ENCODE results near the gene CDCA4.
A peak's percentile ranks its signal among the peaks of the same experiment; 100 is the strongest.

CDCA4 gene

DNA sequence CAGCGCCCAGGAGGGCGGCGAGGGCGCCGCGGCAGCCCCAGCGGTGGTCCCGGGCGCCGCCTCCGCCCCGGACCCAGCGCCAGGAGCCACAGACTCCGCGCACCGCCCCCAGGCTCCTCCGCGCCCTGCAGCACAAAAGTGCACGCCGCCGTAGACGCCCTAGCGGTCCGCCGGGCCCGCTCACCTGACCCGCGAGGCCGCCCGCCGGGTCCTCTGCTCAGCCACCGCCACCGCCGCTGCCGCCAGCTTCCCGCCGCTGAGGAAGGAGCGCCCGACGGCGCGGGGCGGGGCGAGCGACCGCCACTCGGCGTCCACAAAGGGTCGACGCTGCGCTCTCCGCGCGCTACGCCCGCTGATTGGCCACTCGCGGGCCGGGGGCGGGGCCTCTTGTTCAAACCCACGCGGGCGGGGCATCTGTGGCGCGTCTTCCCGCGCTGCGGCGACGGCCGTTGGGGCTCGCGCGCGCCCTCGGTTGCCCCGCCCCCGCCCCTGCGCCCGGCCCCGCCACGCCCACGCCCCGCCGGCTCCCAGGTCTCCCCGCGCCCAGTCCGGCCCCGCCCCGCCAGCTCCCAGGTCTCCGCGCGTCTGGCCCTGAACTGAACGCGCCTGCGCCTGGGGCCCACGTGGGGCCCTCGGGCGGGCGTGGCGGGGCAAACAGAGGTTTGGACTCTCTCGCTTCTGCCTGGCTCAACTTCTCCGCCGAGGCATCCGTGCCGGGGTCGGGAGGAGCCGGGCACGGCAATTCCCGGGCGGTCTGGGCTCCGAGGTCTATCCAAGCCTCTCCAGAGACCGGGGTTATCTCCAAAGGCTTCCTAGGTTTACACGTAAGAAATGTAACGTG is at the start of gene CDCA4:
Gene CDCA4, minus strand, starts transcription at position 269 of the 841 bp plus-strand sequence. CDS start 9,154 bp downstream, outside the sequence.
- H3K36me3 ChIP-seq (ENCODE audit: control insufficient read depth, insufficient read depth, low read length), result peaks cover 7% of the 10 kb centered on the region
- H3K27me3 ChIP-seq (ENCODE audit: control insufficient read depth, insufficient read depth, low read length), result no peaks in the 10 kb centered on the region
- H3K4me1 ChIP-seq (ENCODE audit: control insufficient read depth, insufficient read depth, low read length), result peaks cover 6% of the 10 kb centered on the region
- peak within 1 kb of the TSS; percentile 96 for H3K4me3 ChIP-seq (ENCODE audit: low read depth, low read length)
- peak within 1 kb of the TSS; percentile 89 for H3K9ac ChIP-seq (ENCODE audit: low read depth, low read length)
- no peaks in the 10 kb centered on the region for H3K9me3 ChIP-seq (ENCODE audit: control insufficient read depth, insufficient read depth, low read length)

GRCh38 chr14:105069871-105070759 is 49.2 kb upstream of the CDCA4 start:
- Histone ChIP-seq H3K36me3 (ENCODE audit: control insufficient read depth, insufficient read depth, low read length) (no peaks in the 10 kb centered on the region), H3K4me3 (ENCODE audit: low read depth, low read length) (no peak overlapping the region), H3K27me3 (ENCODE audit: control insufficient read depth, insufficient read depth, low read length) (no peaks in the 10 kb centered on the region), H3K9ac (ENCODE audit: low read depth, low read length) (no peak overlapping the region), H3K4me1 (ENCODE audit: control insufficient read depth, insufficient read depth, low read length) (no peaks in the 10 kb centered on the region), H3K9me3 (ENCODE audit: control insufficient read depth, insufficient read depth, low read length) (no peaks in the 10 kb centered on the region)

- Histone ChIP-seq H3K9ac (ENCODE audit: low read depth, low read length) (no peak overlapping the region), H3K27me3 (ENCODE audit: control insufficient read depth, insufficient read depth, low read length) (no peaks in the 10 kb centered on the region), H3K4me3 (ENCODE audit: low read depth, low read length) (no peak overlapping the region), H3K4me1 (ENCODE audit: control insufficient read depth, insufficient read depth, low read length) (no peaks in the 10 kb centered on the region), H3K9me3 (ENCODE audit: control insufficient read depth, insufficient read depth, low read length) (no peaks in the 10 kb centered on the region), H3K36me3 (ENCODE audit: control insufficient read depth, insufficient read depth, low read length) (no peaks in the 10 kb centered on the region)
Measured at GRCh38 chr14:105069522-105069870, 48.6 kb upstream of the CDCA4 start.

DNA sequence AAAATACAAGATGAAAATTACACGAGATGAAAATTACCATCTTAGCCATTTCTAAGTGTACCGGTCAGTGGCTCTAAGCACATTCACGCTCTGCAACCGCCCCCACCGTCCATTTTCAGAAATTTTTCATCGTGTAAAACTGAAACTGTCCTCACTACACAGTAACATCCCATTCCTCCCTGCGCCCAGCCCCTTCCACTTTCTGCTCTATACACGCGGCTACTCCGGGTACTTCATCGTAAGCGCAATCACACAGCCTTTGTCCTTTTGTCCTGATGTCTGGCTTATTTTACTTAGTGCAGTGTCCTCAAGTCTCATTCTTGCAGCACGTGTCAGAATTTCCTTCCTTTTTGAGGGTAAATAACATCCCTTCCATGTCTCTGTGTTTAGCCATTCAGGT is 47.9 kb upstream of the CDCA4 start:
- H3K27me3 ChIP-seq (ENCODE audit: control insufficient read depth, insufficient read depth, low read length), result no peaks in the 10 kb centered on the region
- H3K9me3 ChIP-seq (ENCODE audit: control insufficient read depth, insufficient read depth, low read length), result no peaks in the 10 kb centered on the region
- H3K4me1 ChIP-seq (ENCODE audit: control insufficient read depth, insufficient read depth, low read length), result no peaks in the 10 kb centered on the region
- H3K36me3 ChIP-seq (ENCODE audit: control insufficient read depth, insufficient read depth, low read length), result no peaks in the 10 kb centered on the region
- H3K9ac ChIP-seq (ENCODE audit: low read depth, low read length), result no peak overlapping the region
- no peak overlapping the region for H3K4me3 ChIP-seq (ENCODE audit: low read depth, low read length)

DNA sequence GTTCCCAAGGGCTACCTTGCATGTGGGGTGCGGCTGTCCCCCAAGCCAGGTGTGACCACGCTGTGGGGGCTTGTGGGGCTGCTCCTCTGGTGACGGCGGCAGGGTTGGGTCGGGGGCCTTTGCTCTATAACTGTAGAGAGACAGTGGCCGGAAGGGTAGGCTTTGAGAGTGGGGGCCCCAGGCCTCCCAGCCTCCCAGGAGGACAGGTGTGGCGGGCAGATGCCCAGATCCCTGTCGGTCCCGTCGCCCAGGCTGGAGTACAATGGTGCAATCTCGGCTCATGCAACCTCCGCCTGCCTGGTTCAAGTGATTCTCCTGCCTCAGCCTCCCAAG is 47.1 kb upstream of the CDCA4 start:
- Histone ChIP-seq H3K4me1 (ENCODE audit: control insufficient read depth, insufficient read depth, low read length) (no peaks in the 10 kb centered on the region), H3K9ac (ENCODE audit: low read depth, low read length) (no peak overlapping the region), H3K27me3 (ENCODE audit: control insufficient read depth, insufficient read depth, low read length) (no peaks in the 10 kb centered on the region), H3K9me3 (ENCODE audit: control insufficient read depth, insufficient read depth, low read length) (no peaks in the 10 kb centered on the region), H3K36me3 (ENCODE audit: control insufficient read depth, insufficient read depth, low read length) (no peaks in the 10 kb centered on the region), H3K4me3 (ENCODE audit: low read depth, low read length) (no peak overlapping the region)

- H3K9me3 ChIP-seq (ENCODE audit: control insufficient read depth, insufficient read depth, low read length), result no peaks in the 10 kb centered on the region
- no peak overlapping the region for H3K4me3 ChIP-seq (ENCODE audit: low read depth, low read length)
- no peaks in the 10 kb centered on the region for H3K36me3 ChIP-seq (ENCODE audit: control insufficient read depth, insufficient read depth, low read length)
- H3K27me3 ChIP-seq (ENCODE audit: control insufficient read depth, insufficient read depth, low read length), result no peaks in the 10 kb centered on the region
- H3K9ac ChIP-seq (ENCODE audit: low read depth, low read length), result no peak overlapping the region
- no peaks in the 10 kb centered on the region for H3K4me1 ChIP-seq (ENCODE audit: control insufficient read depth, insufficient read depth, low read length)
Measured at GRCh38 chr14:105067140-105067968, 46.5 kb upstream of the CDCA4 start.

- no peaks in the 10 kb centered on the region for H3K9me3 ChIP-seq (ENCODE audit: control insufficient read depth, insufficient read depth, low read length)
- no peaks in the 10 kb centered on the region for H3K36me3 ChIP-seq (ENCODE audit: control insufficient read depth, insufficient read depth, low read length)
- H3K4me3 ChIP-seq (ENCODE audit: low read depth, low read length), result no peak overlapping the region
- no peaks in the 10 kb centered on the region for H3K4me1 ChIP-seq (ENCODE audit: control insufficient read depth, insufficient read depth, low read length)
- H3K9ac ChIP-seq (ENCODE audit: low read depth, low read length), result no peak overlapping the region
- no peaks in the 10 kb centered on the region for H3K27me3 ChIP-seq (ENCODE audit: control insufficient read depth, insufficient read depth, low read length)
Measured at GRCh38 chr14:105066240-105067071, 45.6 kb upstream of the CDCA4 start.

- Histone ChIP-seq H3K27me3 (ENCODE audit: control insufficient read depth, insufficient read depth, low read length) (no peaks in the 10 kb centered on the region), H3K4me1 (ENCODE audit: control insufficient read depth, insufficient read depth, low read length) (no peaks in the 10 kb centered on the region), H3K9ac (ENCODE audit: low read depth, low read length) (no peak within 1 kb of the TSS), H3K36me3 (ENCODE audit: control insufficient read depth, insufficient read depth, low read length) (no peaks in the 10 kb centered on the region), H3K4me3 (ENCODE audit: low read depth, low read length) (no peak within 1 kb of the TSS), H3K9me3 (ENCODE audit: control insufficient read depth, insufficient read depth, low read length) (no peaks in the 10 kb centered on the region)
Measured at GRCh38 chr14:105065280-105066228, 44.7 kb upstream of the CDCA4 start, which contains the start of gene GPR132. TSS of gene GPR132 (minus strand) at chr14:105065430. CDS start at chr14:105055420, 10,010 bp downstream.

DNA sequence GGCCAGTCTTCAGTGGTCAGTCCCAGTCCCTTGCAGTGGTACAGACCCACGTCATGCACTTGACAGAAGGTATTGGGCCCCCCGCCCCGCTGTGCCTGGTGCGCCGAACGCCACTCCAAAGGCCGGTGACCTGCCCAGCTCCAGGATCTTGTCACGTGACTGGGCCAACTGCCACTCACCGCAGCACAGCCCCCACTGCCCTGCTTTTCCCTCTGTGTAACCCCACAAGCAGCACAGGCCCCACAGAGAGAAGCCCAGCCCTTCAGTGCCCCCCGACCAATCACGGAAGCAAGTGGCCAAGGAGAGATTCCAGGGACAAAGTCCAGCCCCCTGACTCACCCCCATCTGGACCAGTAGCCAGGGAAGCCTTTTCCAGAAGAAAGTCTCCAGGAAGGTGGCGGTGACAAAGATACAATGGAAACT is 43.8 kb upstream of the CDCA4 start:
- no peaks in the 10 kb centered on the region for H3K9me3 ChIP-seq (ENCODE audit: control insufficient read depth, insufficient read depth, low read length)
- no peaks in the 10 kb centered on the region for H3K4me1 ChIP-seq (ENCODE audit: control insufficient read depth, insufficient read depth, low read length)
- no peak overlapping the region for H3K9ac ChIP-seq (ENCODE audit: low read depth, low read length)
- no peaks in the 10 kb centered on the region for H3K36me3 ChIP-seq (ENCODE audit: control insufficient read depth, insufficient read depth, low read length)
- H3K4me3 ChIP-seq (ENCODE audit: low read depth, low read length), result no peak overlapping the region
- H3K27me3 ChIP-seq (ENCODE audit: control insufficient read depth, insufficient read depth, low read length), result no peaks in the 10 kb centered on the region

- Histone ChIP-seq H3K9me3 (ENCODE audit: control insufficient read depth, insufficient read depth, low read length) (no peaks in the 10 kb centered on the region), H3K36me3 (ENCODE audit: control insufficient read depth, insufficient read depth, low read length) (no peaks in the 10 kb centered on the region), H3K27me3 (ENCODE audit: control insufficient read depth, insufficient read depth, low read length) (no peaks in the 10 kb centered on the region), H3K9ac (ENCODE audit: low read depth, low read length) (no peak overlapping the region), H3K4me3 (ENCODE audit: low read depth, low read length) (no peak overlapping the region), H3K4me1 (ENCODE audit: control insufficient read depth, insufficient read depth, low read length) (no peaks in the 10 kb centered on the region)
Measured at GRCh38 chr14:105064001-105064400, 43.1 kb upstream of the CDCA4 start.

Data from iPS-15b (cell line).